Sigmoid colon (tissue), 7 donors: ENCODE measurements around the gene RAP2B. TPM values are rescaled to one million over a fixed set of nuclear protein-coding genes. Genes with fewer than 3 reads are reported as not detected.

Source experiments
- DNase-seq: peaks from one replicate; pipeline ENCODE4 v3.0.0-alpha.2; 2019
- H3K27ac ChIP-seq, 4 donors: fragments of 200-600 bp; sonication (generic); one replicate each; pipeline ENCODE4 v1.5.1; 2016 to 2019; ENCODE audit warnings: mild to moderate bottlenecking in 1 of 4
- H3K27me3 ChIP-seq, 3 donors: fragments of 200-600 bp; sonication (generic); one replicate each; pipeline ENCODE4 v1.5.1; 2019; ENCODE audit warnings: mild to moderate bottlenecking in 1 of 3
- H3K36me3 ChIP-seq, 4 donors: fragments of 200-600 bp; sonication (generic); one replicate each; pipeline ENCODE4 v1.5.1; 2016 to 2019
- H3K4me1 ChIP-seq, 4 donors: fragments of 200-600 bp; sonication (generic); one replicate each; pipeline ENCODE4 v1.5.1; 2017 to 2019
- H3K4me3 ChIP-seq, 4 donors: fragments of 200-600 bp; sonication (generic); one replicate each; pipeline ENCODE4 v1.5.1; 2017 to 2019; ENCODE audit warnings: mild to moderate bottlenecking in 2 of 4, moderate library complexity in 1 of 4
- H3K9me3 ChIP-seq, 4 donors: fragments of 200-600 bp in 3 of 4; sonication (generic) in 3 of 4; one replicate each; pipeline versions ENCODE4 v1.5.1 to v1.6.1; 2013 to 2019
- EP300 ChIP-seq, 4 donors: sonication (generic); formaldehyde crosslinking; IDR thresholded peaks; one replicate each; pipeline ENCODE4 v1.6.1; 2017; ENCODE audit warnings: antibody characterized with exemption in 4 of 4
- POLR2A ChIP-seq, 2 donors: fragments of 450-650 bp; IDR thresholded peaks; one replicate each; pipeline ENCODE4 v1.6.1; 2016; ENCODE audit warnings: antibody characterized with exemption in 2 of 2, mild to moderate bottlenecking in 2 of 2, moderate library complexity in 2 of 2
- POLR2AphosphoS5 ChIP-seq, 4 donors: sonication (generic); formaldehyde crosslinking; IDR thresholded peaks; one replicate each; pipeline ENCODE4 v1.6.1; 2017; ENCODE audit warnings: antibody characterized with exemption in 4 of 4
- WGBS, 2 donors: extraction: QIAGEN DNeasy Blood & Tissue Kit; methylation state at CpG; one replicate each; pipeline ENCODE4 v1.1.7; 2013; 5-methylcytosine and 5-hydroxymethylcytosine counted together
- intact Hi-C: fragments of 100-400 bp; cut with DNase I; formaldehyde crosslinking; loops from one replicate; pipeline ENCODE4 v1.15.1; 2023
- polyA plus RNA-seq, 3 donors: library from polyadenylated mRNA; stranded (reverse); fragments of 200-250 nt; gene quantifications; one replicate each; pipeline ENCODE4 v1.2.3, GENCODE V29; 2013
- total RNA-seq, 4 donors: library from RNA; depleted of rRNA; stranded (reverse); fragments of >200 nt; gene quantifications; one replicate each; pipeline ENCODE4 v1.1.0, GENCODE V29; 2016
- TF ChIP-seq, protein P1 (sequence below), 4 experiments: fragments of 450-650 bp in 3 of 4; fragments of 200-600 bp in 1 of 4; IDR thresholded peaks; one replicate each; pipeline ENCODE4 v1.5.1; 2016 to 2019; ENCODE audit warnings: antibody characterized with exemption in 4 of 4, mild to moderate bottlenecking in 3 of 4, moderate library complexity in 2 of 4
- donor health status: healthy with polysubstance abuse.
- donor health status: Bipolar disorder and iron deficiency.
- donor health status: healthy.

The RAP2B gene
- total and polyA plus RNA-seq, 7 donors: 4.8 to 9.4 (median 8.6) TPM

DNA sequence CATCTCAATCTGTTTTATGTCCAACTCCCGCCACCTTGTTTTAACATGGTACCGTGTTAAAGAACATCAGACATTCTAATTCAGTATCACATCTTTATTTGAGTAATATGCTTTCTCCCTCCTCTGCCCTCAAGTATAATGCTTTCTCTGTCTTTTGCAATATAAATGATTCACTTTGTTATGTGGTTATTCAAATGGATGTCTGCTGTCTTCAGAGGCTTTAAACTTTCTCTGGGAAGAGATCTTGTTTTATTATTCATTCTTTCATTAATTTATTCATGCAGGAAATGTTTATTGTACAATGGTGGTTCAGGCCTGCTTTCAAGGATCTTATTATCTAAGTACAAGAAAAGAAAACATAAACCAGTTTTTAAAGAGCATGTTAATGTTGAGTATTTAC is 57.1 kb downstream of the RAP2B start:
- no peaks in the 10 kb centered on the region for H3K9me3 ChIP-seq
- no peak for TF ChIP-seq EP300 (IDR thresholded peaks at IDR 0.05)
- TF ChIP-seq, protein P1, sequence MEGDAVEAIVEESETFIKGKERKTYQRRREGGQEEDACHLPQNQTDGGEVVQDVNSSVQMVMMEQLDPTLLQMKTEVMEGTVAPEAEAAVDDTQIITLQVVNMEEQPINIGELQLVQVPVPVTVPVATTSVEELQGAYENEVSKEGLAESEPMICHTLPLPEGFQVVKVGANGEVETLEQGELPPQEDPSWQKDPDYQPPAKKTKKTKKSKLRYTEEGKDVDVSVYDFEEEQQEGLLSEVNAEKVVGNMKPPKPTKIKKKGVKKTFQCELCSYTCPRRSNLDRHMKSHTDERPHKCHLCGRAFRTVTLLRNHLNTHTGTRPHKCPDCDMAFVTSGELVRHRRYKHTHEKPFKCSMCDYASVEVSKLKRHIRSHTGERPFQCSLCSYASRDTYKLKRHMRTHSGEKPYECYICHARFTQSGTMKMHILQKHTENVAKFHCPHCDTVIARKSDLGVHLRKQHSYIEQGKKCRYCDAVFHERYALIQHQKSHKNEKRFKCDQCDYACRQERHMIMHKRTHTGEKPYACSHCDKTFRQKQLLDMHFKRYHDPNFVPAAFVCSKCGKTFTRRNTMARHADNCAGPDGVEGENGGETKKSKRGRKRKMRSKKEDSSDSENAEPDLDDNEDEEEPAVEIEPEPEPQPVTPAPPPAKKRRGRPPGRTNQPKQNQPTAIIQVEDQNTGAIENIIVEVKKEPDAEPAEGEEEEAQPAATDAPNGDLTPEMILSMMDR (IDR thresholded peaks at IDR 0.05): no peak
- TF ChIP-seq POLR2A (IDR thresholded peaks at IDR 0.05): no peak
- no peak for TF ChIP-seq POLR2AphosphoS5 (IDR thresholded peaks at IDR 0.05)
- H3K4me3 ChIP-seq: no peak overlapping the region
- peaks cover 0 to 7% (median 4%) of the 10 kb centered on the region in 4 donors for H3K4me1 ChIP-seq
- no peak overlapping the region for H3K27ac ChIP-seq
- no peaks in the 10 kb centered on the region for H3K27me3 ChIP-seq
- no peaks in the 10 kb centered on the region for H3K36me3 ChIP-seq
- WGBS, 2 donors: 83 to 89% methylated on average over 2 of the region's 2 CpGs
- intact Hi-C loops: no loop called here
- no peak for DNase-seq
